Raji (cell line): ENCODE results near the gene HTD2.

Experiments used
- POLR2A ChIP-seq: IDR thresholded peaks from 2 replicates; pipeline ENCODE4 v1.6.1; 2011; ENCODE audit warnings: low read depth, low read length, control low read depth; ENCODE audit not compliant: insufficient read depth

HTD2 gene

DNA sequence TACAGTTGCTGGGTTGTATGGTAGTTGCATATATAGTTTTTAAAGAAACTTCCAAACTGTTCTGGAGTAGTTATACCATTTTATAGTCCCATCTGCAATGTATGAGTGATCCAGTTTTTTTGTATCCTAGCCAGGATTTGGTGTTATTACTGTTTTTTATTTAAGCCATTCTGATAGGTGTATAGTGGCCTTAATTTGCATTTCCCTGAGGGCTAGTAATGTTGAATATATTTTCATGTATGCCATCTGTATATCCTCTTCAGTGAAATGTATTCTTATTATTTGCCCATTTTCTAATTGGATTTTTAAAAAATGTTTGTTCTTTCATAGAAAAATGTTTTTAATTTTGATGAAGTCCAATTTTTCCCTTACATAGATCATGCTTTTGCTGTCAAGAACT lies 55.5 kb downstream of the HTD2 start:
- TF ChIP-seq POLR2A, result no peak

DNA sequence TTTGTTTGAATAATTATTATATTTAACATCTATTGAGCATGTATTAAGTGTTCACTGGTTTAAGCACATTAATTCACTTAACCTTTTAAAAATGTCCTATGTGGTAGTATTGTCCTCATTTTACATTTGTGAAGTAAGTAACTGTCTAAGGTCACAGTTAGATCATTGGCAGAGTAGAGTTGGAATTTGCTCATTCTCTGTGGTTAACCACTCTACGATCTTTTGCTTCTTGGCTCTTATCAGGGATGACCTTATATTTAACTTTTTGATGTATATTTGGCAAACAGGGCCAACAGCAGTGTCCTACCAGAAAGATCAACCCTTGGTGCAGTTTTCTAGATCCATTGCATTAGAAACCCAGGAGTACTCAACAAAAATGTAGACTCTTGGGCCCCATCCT lies 60.4 kb downstream of the HTD2 start:
- TF ChIP-seq POLR2A, result no peak

DNA sequence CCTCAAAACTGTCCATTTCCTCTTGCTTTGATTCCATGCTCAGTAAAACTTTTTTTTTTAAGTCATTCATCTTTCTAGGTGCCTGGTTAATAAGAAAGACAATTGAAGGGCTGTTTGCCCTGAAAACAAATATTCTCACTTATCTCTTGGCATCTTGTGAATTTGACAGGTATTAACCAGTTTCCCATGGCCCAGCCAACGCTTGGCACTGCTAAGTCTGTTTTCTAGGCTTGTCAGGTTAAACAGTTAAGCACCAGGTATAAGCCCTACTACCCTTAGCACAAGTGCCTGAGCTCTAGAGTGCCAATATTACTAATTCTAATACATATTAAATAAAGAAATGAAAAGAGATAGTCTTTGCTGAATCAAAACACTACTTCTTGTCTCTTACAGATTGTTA lies 62.7 kb downstream of the HTD2 start:
- TF ChIP-seq POLR2A, result no peak
